Measurements from ENCODE around the gene TOMM7. TPM values are rescaled to one million over a fixed set of nuclear protein-coding genes. Genes with fewer than 3 reads are reported as not detected.

The TOMM7 gene
- total and polyA plus RNA-seq, 9 of the 15 experiments (the other 6 are each of a cell fraction or from before 2014, with no cell fraction given): 283 to 1,717 (median 638) TPM

DNA sequence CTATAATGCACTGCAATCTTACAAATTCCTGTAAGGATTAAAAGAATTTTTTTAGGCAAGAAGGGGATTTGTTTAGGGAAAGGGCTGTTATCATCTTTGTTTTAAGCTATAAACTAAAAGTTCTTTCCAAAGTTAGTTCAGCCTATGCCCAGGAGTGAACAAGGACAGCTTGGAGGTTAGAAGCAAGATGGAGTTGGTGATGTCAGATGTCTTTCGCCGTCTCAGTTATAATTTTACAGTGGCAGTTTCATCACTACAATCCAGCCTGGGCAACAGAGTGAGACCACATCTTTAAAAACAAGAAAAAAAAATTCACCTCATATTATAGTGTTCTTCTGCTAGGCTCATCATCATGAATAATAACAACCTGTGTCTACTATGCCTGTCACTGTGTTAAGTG lies 2.1 kb upstream of the TOMM7 start:
- CTCF ChIA-PET (ENCODE audit: low intra/inter-chr PET ratio): no interaction called here
- Histone ChIP-seq H4K20me1 (replicated peaks; ENCODE audit: control insufficient read depth, insufficient read depth, low read length) (0 out of 2 replicates have a peak, but pooled peaks cover 2% of the 10 kb centered on the region), H3K4me1 (replicated peaks in 1 of 2; ENCODE audit: control insufficient read depth in 2 of 2, insufficient read depth in 2 of 2, low read length in 2 of 2) (peaks cover 11 to 19% of the 10 kb centered on the region in 2 experiments; a peak in 4 of 5 replicates), H3K9me1 (ENCODE audit: control insufficient read depth, insufficient read depth, low read length) (no peaks in the 10 kb centered on the region), H3K9me3 (replicated peaks; ENCODE audit: control insufficient read depth, insufficient read depth, low read depth, low read length) (no peaks in the 10 kb centered on the region), H3K36me3 (ENCODE audit: control insufficient read depth, insufficient read depth, low read length) (peaks cover 6% of the 10 kb centered on the region), H3K27ac (ENCODE audit: extremely low read depth, low read depth, low read length) (no peak overlapping the region), H2AFZ (ENCODE audit: low read depth, low read length) (no peak overlapping the region), H3K27me3 (ENCODE audit: control insufficient read depth in 2 of 2, insufficient read depth in 2 of 2, low read length in 2 of 2) (no peaks in the 10 kb centered on the region), H3K9ac (ENCODE audit: insufficient read depth in 1 of 2, low read depth in 2 of 2, low read length in 2 of 2) (no peak overlapping the region), H3K79me2 (ENCODE audit: control insufficient read depth, insufficient read depth, low read length) (peaks cover 35% of the 10 kb centered on the region), H3K4me2 (ENCODE audit: insufficient read depth, low read length) (no peak overlapping the region), H3K4me3 (no peak overlapping the region)
- intact Hi-C loops (cut with micrococcal nuclease) (loop anchor here (10.0 kb wide), 1 partner anchor 230 kb away; no protein-coding TSS in a partner anchor), in situ Hi-C loops (cut with MboI) (no loop called here)
- DNase-seq (ENCODE audit: extremely low read depth in 1 of 4, low spot score in 3 of 4): no peak
- no TSS peak for BruUV-seq (replicated peaks)
- no peak for FAIRE-seq
- WGBS (ENCODE audit: insufficient coverage, low coverage, missing lambda C conversion rate): 75% methylated on average over 2 of the region's 2 CpGs
- no peak for ATAC-seq
- POLR2A ChIA-PET: interaction anchor here (1.2 to 1.5 kb wide), 2 partner anchors 31 to 32 kb away, joined by 4 read pairs; no protein-coding TSS in a partner anchor
- TF ChIP-seq PRMT5 (CRISPR knock-in tag; IDR thresholded peaks at IDR 0.05): no peak
- no peak for TF ChIP-seq SRSF9 (IDR thresholded peaks at IDR 0.05; ENCODE audit: borderline replicate concordance, low read depth, low read length)
- TF ChIP-seq ZNF232 (CRISPR knock-in tag; IDR thresholded peaks at IDR 0.05): no peak
- no peak for TF ChIP-seq KHSRP (IDR thresholded peaks at IDR 0.05)
- TF ChIP-seq ZNF146 (CRISPR knock-in tag; IDR thresholded peaks at IDR 0.05; ENCODE audit: unreplicated experiment): no peak
- TF ChIP-seq HDAC2 (IDR thresholded peaks at IDR 0.05): no peak
- TF ChIP-seq MCM5 (IDR thresholded peaks at IDR 0.05; ENCODE audit: low read depth): no peak
- TF ChIP-seq, protein P1, sequence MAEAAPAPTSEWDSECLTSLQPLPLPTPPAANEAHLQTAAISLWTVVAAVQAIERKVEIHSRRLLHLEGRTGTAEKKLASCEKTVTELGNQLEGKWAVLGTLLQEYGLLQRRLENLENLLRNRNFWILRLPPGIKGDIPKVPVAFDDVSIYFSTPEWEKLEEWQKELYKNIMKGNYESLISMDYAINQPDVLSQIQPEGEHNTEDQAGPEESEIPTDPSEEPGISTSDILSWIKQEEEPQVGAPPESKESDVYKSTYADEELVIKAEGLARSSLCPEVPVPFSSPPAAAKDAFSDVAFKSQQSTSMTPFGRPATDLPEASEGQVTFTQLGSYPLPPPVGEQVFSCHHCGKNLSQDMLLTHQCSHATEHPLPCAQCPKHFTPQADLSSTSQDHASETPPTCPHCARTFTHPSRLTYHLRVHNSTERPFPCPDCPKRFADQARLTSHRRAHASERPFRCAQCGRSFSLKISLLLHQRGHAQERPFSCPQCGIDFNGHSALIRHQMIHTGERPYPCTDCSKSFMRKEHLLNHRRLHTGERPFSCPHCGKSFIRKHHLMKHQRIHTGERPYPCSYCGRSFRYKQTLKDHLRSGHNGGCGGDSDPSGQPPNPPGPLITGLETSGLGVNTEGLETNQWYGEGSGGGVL (CRISPR knock-in tag; IDR thresholded peaks at IDR 0.05): no peak
- TF ChIP-seq, protein P2, sequence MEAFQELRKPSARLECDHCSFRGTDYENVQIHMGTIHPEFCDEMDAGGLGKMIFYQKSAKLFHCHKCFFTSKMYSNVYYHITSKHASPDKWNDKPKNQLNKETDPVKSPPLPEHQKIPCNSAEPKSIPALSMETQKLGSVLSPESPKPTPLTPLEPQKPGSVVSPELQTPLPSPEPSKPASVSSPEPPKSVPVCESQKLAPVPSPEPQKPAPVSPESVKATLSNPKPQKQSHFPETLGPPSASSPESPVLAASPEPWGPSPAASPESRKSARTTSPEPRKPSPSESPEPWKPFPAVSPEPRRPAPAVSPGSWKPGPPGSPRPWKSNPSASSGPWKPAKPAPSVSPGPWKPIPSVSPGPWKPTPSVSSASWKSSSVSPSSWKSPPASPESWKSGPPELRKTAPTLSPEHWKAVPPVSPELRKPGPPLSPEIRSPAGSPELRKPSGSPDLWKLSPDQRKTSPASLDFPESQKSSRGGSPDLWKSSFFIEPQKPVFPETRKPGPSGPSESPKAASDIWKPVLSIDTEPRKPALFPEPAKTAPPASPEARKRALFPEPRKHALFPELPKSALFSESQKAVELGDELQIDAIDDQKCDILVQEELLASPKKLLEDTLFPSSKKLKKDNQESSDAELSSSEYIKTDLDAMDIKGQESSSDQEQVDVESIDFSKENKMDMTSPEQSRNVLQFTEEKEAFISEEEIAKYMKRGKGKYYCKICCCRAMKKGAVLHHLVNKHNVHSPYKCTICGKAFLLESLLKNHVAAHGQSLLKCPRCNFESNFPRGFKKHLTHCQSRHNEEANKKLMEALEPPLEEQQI (IDR thresholded peaks at IDR 0.05): no peak
- TF ChIP-seq, protein P3, sequence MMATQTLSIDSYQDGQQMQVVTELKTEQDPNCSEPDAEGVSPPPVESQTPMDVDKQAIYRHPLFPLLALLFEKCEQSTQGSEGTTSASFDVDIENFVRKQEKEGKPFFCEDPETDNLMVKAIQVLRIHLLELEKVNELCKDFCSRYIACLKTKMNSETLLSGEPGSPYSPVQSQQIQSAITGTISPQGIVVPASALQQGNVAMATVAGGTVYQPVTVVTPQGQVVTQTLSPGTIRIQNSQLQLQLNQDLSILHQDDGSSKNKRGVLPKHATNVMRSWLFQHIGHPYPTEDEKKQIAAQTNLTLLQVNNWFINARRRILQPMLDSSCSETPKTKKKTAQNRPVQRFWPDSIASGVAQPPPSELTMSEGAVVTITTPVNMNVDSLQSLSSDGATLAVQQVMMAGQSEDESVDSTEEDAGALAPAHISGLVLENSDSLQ (IDR thresholded peaks at IDR 0.05): no peak
- no peak for TF ChIP-seq CREM (IDR thresholded peaks at IDR 0.05; ENCODE audit: low read depth)
- TF ChIP-seq, protein P4, sequence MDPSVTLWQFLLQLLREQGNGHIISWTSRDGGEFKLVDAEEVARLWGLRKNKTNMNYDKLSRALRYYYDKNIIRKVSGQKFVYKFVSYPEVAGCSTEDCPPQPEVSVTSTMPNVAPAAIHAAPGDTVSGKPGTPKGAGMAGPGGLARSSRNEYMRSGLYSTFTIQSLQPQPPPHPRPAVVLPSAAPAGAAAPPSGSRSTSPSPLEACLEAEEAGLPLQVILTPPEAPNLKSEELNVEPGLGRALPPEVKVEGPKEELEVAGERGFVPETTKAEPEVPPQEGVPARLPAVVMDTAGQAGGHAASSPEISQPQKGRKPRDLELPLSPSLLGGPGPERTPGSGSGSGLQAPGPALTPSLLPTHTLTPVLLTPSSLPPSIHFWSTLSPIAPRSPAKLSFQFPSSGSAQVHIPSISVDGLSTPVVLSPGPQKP (CRISPR knock-in tag; IDR thresholded peaks at IDR 0.05): no peak
- TF ChIP-seq, protein P5, sequence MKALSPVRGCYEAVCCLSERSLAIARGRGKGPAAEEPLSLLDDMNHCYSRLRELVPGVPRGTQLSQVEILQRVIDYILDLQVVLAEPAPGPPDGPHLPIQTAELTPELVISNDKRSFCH (CRISPR knock-in tag; IDR thresholded peaks at IDR 0.05): no peak
- TF ChIP-seq, protein P5 (tag; IDR thresholded peaks at IDR 0.05): peak; percentile 30; the same call in 1 of the 2 replicates
- no peak for TF ChIP-seq FOXJ2 (tag; IDR thresholded peaks at IDR 0.05)
- no peak for TF ChIP-seq ZNF316 (IDR thresholded peaks at IDR 0.05)
- TF ChIP-seq SMAD3 (CRISPR knock-in tag; conservative IDR thresholded peaks at IDR 0.05): no peak
- TF ChIP-seq MIER1 (IDR thresholded peaks at IDR 0.05; ENCODE audit: low read depth): no peak

All from K562 (cell line).